Ovary (tissue), 3 donors: ENCODE data around the gene HCN4.

Experiments used
- EP300 ChIP-seq: sonication (generic); formaldehyde crosslinking; IDR thresholded peaks from one replicate; pipeline ENCODE4 v1.6.1; 2017; ENCODE audit warnings: antibody characterized with exemption
- POLR2A ChIP-seq: fragments of 450-650 bp; IDR thresholded peaks from one replicate; pipeline ENCODE4 v1.6.1; 2017; ENCODE audit warnings: antibody characterized with exemption, mild to moderate bottlenecking, moderate library complexity
- TF ChIP-seq, protein P1 (sequence below), 3 donors: fragments of 450-650 bp in 2 of 3; fragments of 200-600 bp in 1 of 3; IDR thresholded peaks; one replicate each; pipeline versions ENCODE4 v1.5.1 to v1.8.0; 2016 to 2022; ENCODE audit warnings: antibody characterized with exemption in 3 of 3, mild to moderate bottlenecking in 1 of 3
- donor health status: DM: no; HTN: no; CAD: no.

DNA sequence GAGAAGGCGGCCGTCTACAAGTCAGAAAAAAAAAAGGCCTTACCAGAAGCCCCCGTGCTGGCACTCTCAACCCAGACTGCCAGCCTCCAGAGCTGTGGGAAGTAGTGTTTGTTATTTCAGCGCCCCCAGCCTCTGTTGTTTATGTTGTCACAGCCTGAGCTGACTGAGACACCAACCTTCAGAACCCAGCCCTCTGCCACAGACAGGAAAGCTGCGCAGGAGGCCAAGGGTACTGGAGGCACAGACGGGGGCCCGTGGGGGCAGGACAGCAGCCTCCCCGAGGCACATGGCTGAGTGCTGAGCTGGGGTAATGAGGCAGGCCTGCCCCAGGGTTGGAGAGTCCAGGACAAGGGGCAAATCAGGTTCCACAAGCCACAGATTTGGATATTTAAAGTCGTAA is 33.7 kb downstream of the HCN4 start:
- TF ChIP-seq, protein P1, sequence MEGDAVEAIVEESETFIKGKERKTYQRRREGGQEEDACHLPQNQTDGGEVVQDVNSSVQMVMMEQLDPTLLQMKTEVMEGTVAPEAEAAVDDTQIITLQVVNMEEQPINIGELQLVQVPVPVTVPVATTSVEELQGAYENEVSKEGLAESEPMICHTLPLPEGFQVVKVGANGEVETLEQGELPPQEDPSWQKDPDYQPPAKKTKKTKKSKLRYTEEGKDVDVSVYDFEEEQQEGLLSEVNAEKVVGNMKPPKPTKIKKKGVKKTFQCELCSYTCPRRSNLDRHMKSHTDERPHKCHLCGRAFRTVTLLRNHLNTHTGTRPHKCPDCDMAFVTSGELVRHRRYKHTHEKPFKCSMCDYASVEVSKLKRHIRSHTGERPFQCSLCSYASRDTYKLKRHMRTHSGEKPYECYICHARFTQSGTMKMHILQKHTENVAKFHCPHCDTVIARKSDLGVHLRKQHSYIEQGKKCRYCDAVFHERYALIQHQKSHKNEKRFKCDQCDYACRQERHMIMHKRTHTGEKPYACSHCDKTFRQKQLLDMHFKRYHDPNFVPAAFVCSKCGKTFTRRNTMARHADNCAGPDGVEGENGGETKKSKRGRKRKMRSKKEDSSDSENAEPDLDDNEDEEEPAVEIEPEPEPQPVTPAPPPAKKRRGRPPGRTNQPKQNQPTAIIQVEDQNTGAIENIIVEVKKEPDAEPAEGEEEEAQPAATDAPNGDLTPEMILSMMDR (IDR thresholded peaks at IDR 0.05): no peak
- TF ChIP-seq POLR2A (no peak), EP300 (no peak)
